GM12891 (cell line): ENCODE data around the gene JPH3.

Experiments used
- POLR2A ChIP-seq: IDR thresholded peaks from 2 replicates; pipeline ENCODE4 v1.6.1; 2011; ENCODE audit warnings: low read depth, low read length, control low read depth
- POLR2AphosphoS5 ChIP-seq: IDR thresholded peaks from 2 replicates; pipeline ENCODE4 v1.6.1; 2011; ENCODE audit warnings: low read depth, low read length, control low read depth

- no peak for TF ChIP-seq POLR2AphosphoS5
- no peak for TF ChIP-seq POLR2A
Observed at GRCh38 chr16:87636050-87636684, 33.9 kb downstream of the JPH3 start.
